H1 (cell line): ENCODE measurements around the gene NOC2L. TPM values are rescaled to one million over a fixed set of nuclear protein-coding genes. Genes with fewer than 3 reads are reported as not detected.

Experiments
- CTCF ChIA-PET: fragments of 300-600 bp; sonication (Branson Sonifier 250); formaldehyde crosslinking; loops from one replicate; lab custom pipeline; 2021; ENCODE audit not compliant: partially characterized antibody; lab: Charles Lee
- POLR2A ChIA-PET: fragments of 300-600 bp; sonication (Branson Sonifier 250); formaldehyde crosslinking; loops from one replicate; lab custom pipeline; 2021; ENCODE audit warnings: inconsistent platforms; ENCODE audit not compliant: partially characterized antibody; lab: Charles Lee
- DNase-seq, 2 experiments: peaks; one replicate each; pipeline versions ENCODE4 v3.0.0 to v3.0.0-alpha.2; 2010 to 2022; ENCODE audit warnings: low spot score in 2 of 2, low read depth in 1 of 2, mixed read lengths in 1 of 2
- FAIRE-seq: peaks from 2 replicates; lab custom pipeline; 2011; peaks lifted over from hg19 to GRCh38; lab: Jason Lieb, UNC
- H2AFZ ChIP-seq: 2 replicates; pipeline ENCODE4 v1.8.1; 2012; ENCODE audit warnings: low read length, inconsistent platforms
- H2AK5ac ChIP-seq: 2 replicates; pipeline ENCODE4 v1.6.1; 2013; ENCODE audit warnings: low read depth, low read length
- H2BK120ac ChIP-seq: replicated peaks from 2 replicates; pipeline ENCODE3; 2013; ENCODE audit warnings: low read depth, low read length, inconsistent platforms
- H2BK12ac ChIP-seq: 2 replicates; pipeline ENCODE4 v1.6.1; 2013; ENCODE audit warnings: low read depth, low read length
- H2BK15ac ChIP-seq: 2 replicates; pipeline ENCODE4 v1.6.1; 2013; ENCODE audit warnings: low read length
- H2BK20ac ChIP-seq: 2 replicates; pipeline ENCODE4 v1.6.1; 2013; ENCODE audit warnings: low read length
- H2BK5ac ChIP-seq: 2 replicates; pipeline ENCODE4 v1.6.1; 2013; ENCODE audit warnings: low read depth, low read length
- H3K14ac ChIP-seq: 2 replicates; pipeline ENCODE4 v1.6.1; 2013; ENCODE audit warnings: inconsistent platforms; ENCODE audit not compliant: insufficient read length
- H3K18ac ChIP-seq: 2 replicates; pipeline ENCODE4 v1.6.1; 2013; ENCODE audit warnings: low read length; ENCODE audit errors: extremely low read depth
- H3K23ac ChIP-seq: 2 replicates; pipeline ENCODE4 v1.6.1; 2013; ENCODE audit warnings: inconsistent platforms; ENCODE audit not compliant: insufficient read length
- H3K23me2 ChIP-seq: 2 replicates; pipeline ENCODE4 v1.6.1; 2013; ENCODE audit warnings: low read depth, low read length
- H3K27ac ChIP-seq: 2 replicates; pipeline ENCODE4 v1.6.1; 2011; ENCODE audit warnings: low read depth, low read length, inconsistent platforms
- H3K27me3 ChIP-seq, 4 experiments: replicated peaks in 1 of 4; 1 replicate in 1 of 4; 2 replicates in 3 of 4; pipeline versions ENCODE4 v1.6.1 to v1.8.1; 2011 to 2013; ENCODE audit warnings: low read length in 3 of 4, mild to moderate bottlenecking in 3 of 4, inconsistent platforms in 2 of 4, mixed read lengths in 2 of 4, moderate library complexity in 1 of 4; ENCODE audit not compliant: control insufficient read depth in 3 of 4, insufficient read depth in 3 of 4; ENCODE audit errors: extremely low read depth in 1 of 4
- H3K36me3 ChIP-seq, 4 experiments: 2 replicates each; pipeline versions ENCODE4 v1.6.1 to v1.8.1; 2011 to 2013; ENCODE audit warnings: mild to moderate bottlenecking in 4 of 4, low read length in 3 of 4, moderate library complexity in 2 of 4, control low read depth in 1 of 4, inconsistent platforms in 1 of 4; ENCODE audit not compliant: insufficient read depth in 4 of 4, control insufficient read depth in 2 of 4
- H3K4ac ChIP-seq: replicated peaks from 2 replicates; pipeline ENCODE3; 2013; ENCODE audit warnings: low read length, low read depth, mixed read lengths, inconsistent platforms; ENCODE audit not compliant: insufficient read length
- H3K4me1 ChIP-seq, 4 experiments: replicated peaks in 1 of 4; 1 replicate in 1 of 4; 2 replicates in 3 of 4; pipeline versions ENCODE4 v1.6.1 to v1.8.1; 2011 to 2013; ENCODE audit warnings: low read length in 3 of 4, inconsistent platforms in 2 of 4, mixed read lengths in 1 of 4; ENCODE audit not compliant: insufficient read depth in 4 of 4, control insufficient read depth in 3 of 4
- H3K4me2 ChIP-seq, 2 experiments: 2 replicates each; pipeline versions ENCODE4 v1.6.1 to v1.8.1; 2011 to 2013; ENCODE audit warnings: low read depth in 2 of 2, low read length in 2 of 2, control low read depth in 1 of 2, inconsistent platforms in 1 of 2, mild to moderate bottlenecking in 1 of 2; ENCODE audit not compliant: insufficient read depth in 1 of 2
- H3K4me3 ChIP-seq, 4 experiments: fragments of 200-600, 300-600 bp in 1 of 4; sonication (generic), shearing (Covaris generic), sonication (Bioruptor Twin) in 1 of 4; 2 replicates each; pipeline versions ENCODE4 v1.5.1 to v1.8.1; 2011 to 2016; ENCODE audit warnings: low read length in 4 of 4, low read depth in 3 of 4, control low read depth in 2 of 4, inconsistent platforms in 2 of 4, mild to moderate bottlenecking in 2 of 4, mixed read lengths in 1 of 4, moderate library complexity in 1 of 4; ENCODE audit not compliant: insufficient read depth in 2 of 4; ENCODE audit errors: extremely low read depth in 1 of 4
- H3K56ac ChIP-seq: replicated peaks from 2 replicates; pipeline ENCODE3; 2013; ENCODE audit warnings: low read depth, mild to moderate bottlenecking, mixed read lengths, low read length, inconsistent platforms; ENCODE audit not compliant: insufficient read length
- H3K79me1 ChIP-seq: 2 replicates; pipeline ENCODE4 v1.6.1; 2013; ENCODE audit warnings: low read depth, low read length, control low read depth
- H3K79me2 ChIP-seq, 2 experiments: 2 replicates each; pipeline versions ENCODE4 v1.6.1 to v1.8.1; 2012 to 2013; ENCODE audit warnings: low read length in 2 of 2, mild to moderate bottlenecking in 2 of 2, inconsistent platforms in 1 of 2; ENCODE audit not compliant: insufficient read depth in 2 of 2, control insufficient read depth in 1 of 2
- H3K9ac ChIP-seq, 4 experiments: replicated peaks in 1 of 4; 1 replicate in 1 of 4; 2 replicates in 3 of 4; pipeline versions ENCODE4 v1.6.1 to v1.8.1; 2011 to 2013; ENCODE audit warnings: low read depth in 3 of 4, low read length in 3 of 4, control low read depth in 2 of 4, mild to moderate bottlenecking in 2 of 4, moderate library complexity in 2 of 4, inconsistent platforms in 1 of 4; ENCODE audit errors: extremely low read depth in 1 of 4
- H3K9me3 ChIP-seq, 2 experiments: 2 replicates each; pipeline versions ENCODE4 v1.6.1 to v1.8.1; 2012 to 2013; ENCODE audit warnings: mild to moderate bottlenecking in 2 of 2, moderate library complexity in 2 of 2, control low read depth in 1 of 2, inconsistent platforms in 1 of 2, low read depth in 1 of 2, low read length in 1 of 2, mixed read lengths in 1 of 2; ENCODE audit not compliant: insufficient read depth in 2 of 2
- H4K20me1 ChIP-seq, 2 experiments: replicated peaks in 1 of 2; 2 replicates each; pipeline versions ENCODE3 to v1.8.1; 2011 to 2013; ENCODE audit warnings: inconsistent platforms in 2 of 2, low read length in 2 of 2, mild to moderate bottlenecking in 1 of 2; ENCODE audit not compliant: insufficient read depth in 2 of 2, control insufficient read depth in 1 of 2
- H4K5ac ChIP-seq: 2 replicates; pipeline ENCODE4 v1.6.1; 2013; ENCODE audit warnings: low read length, low read depth, mixed read lengths, inconsistent platforms; ENCODE audit not compliant: insufficient read length
- H4K8ac ChIP-seq: 2 replicates; pipeline ENCODE4 v1.8.0; 2013; ENCODE audit warnings: mild to moderate bottlenecking, moderate library complexity, low read length, inconsistent platforms; ENCODE audit not compliant: insufficient read depth; ENCODE audit errors: extremely low read depth
- H4K91ac ChIP-seq: replicated peaks from 2 replicates; pipeline ENCODE3; 2013; ENCODE audit warnings: low read length, mixed read lengths, inconsistent platforms; ENCODE audit not compliant: insufficient read length
- CHD2 ChIP-seq: IDR thresholded peaks from 2 replicates; pipeline ENCODE4 v1.6.1; 2012; ENCODE audit warnings: low read length, improper control_type of control experiment
- EGR1 ChIP-seq: IDR thresholded peaks from 2 replicates; pipeline ENCODE4 v1.6.1; 2011; ENCODE audit warnings: low read depth, low read length, borderline replicate concordance
- KDM1A ChIP-seq: fragments of 200-600, 300-600 bp; sonication (generic); IDR thresholded peaks from 2 replicates; pipeline ENCODE4 v1.7.1; 2016; ENCODE audit warnings: mild to moderate bottlenecking, low read length, borderline replicate concordance
- SP2 ChIP-seq: IDR thresholded peaks from 2 replicates; pipeline ENCODE4 v1.6.1; 2012; ENCODE audit warnings: mild to moderate bottlenecking, low read length, inconsistent platforms
- TEAD4 ChIP-seq: IDR thresholded peaks from 2 replicates; pipeline ENCODE4 v1.6.1; 2012; ENCODE audit warnings: low read depth, low read length, inconsistent platforms, mixed read lengths
- WGBS, 2 experiments: shearing (Covaris generic) in 1 of 2; methylation state at CpG; one replicate each; pipeline versions ENCODE4 v1.1.6 to v1.1.7; 2013 to 2015; ENCODE audit warnings: low lambda C conversion rate in 2 of 2, mixed read lengths in 2 of 2, inconsistent platforms in 1 of 2, low coverage in 1 of 2, missing lambda C conversion rate in 1 of 2; ENCODE audit not compliant: insufficient replicate concordance in 2 of 2, insufficient coverage in 1 of 2, insufficient read length in 1 of 2; ENCODE audit errors: extremely low coverage in 1 of 2, missing lambda C conversion rate in 1 of 2; 5-methylcytosine and 5-hydroxymethylcytosine counted together
- polyA plus RNA-seq, 7 experiments: library from polyadenylated mRNA; depleted of rRNA in 3 of 7; stranded (reverse) in 5 of 7; unstranded in 2 of 7; fragments of >200 nt in 5 of 7; fragments of 200-250 nt in 2 of 7; gene quantifications; 1 replicate in 5 of 7; 2 replicates in 1 of 7; 4 replicates in 1 of 7; pipeline versions ENCODE4 v1.2.1 to v1.2.3, GENCODE V29; 2011 to 2013; ENCODE audit warnings: missing spikeins in 2 of 7, mixed read lengths in 2 of 7
- total RNA-seq: library from RNA; stranded (reverse); fragmentation: NEBNext Ultra II Directional; extraction: Animal tissue kit (Norgen Biotek cat#: 25700); gene quantifications from 2 replicates; pipeline ENCODE4 v1.2.1, GENCODE V29; 2021
- TF ChIP-seq, protein P1 (sequence below), 3 experiments: IDR thresholded peaks; 1 replicate in 2 of 3; 2 replicates in 1 of 3; pipeline versions ENCODE4 v1.5.1 to v1.6.1; 2011; ENCODE audit warnings: low read length in 3 of 3, mild to moderate bottlenecking in 3 of 3, inconsistent platforms in 2 of 3, low read depth in 1 of 3, moderate library complexity in 1 of 3; ENCODE audit not compliant: insufficient read depth in 1 of 3; ENCODE audit errors: control extremely low read depth in 1 of 3
- TF ChIP-seq, protein P2 (sequence below): IDR thresholded peaks from 2 replicates; pipeline ENCODE4 v1.6.1; 2012; ENCODE audit warnings: inconsistent platforms

The NOC2L gene
- total and polyA plus RNA-seq, 2 of the 8 experiments (the other 6 are each of a cell fraction or from before 2014, with no cell fraction given): 74.7 to 130 TPM

DNA sequence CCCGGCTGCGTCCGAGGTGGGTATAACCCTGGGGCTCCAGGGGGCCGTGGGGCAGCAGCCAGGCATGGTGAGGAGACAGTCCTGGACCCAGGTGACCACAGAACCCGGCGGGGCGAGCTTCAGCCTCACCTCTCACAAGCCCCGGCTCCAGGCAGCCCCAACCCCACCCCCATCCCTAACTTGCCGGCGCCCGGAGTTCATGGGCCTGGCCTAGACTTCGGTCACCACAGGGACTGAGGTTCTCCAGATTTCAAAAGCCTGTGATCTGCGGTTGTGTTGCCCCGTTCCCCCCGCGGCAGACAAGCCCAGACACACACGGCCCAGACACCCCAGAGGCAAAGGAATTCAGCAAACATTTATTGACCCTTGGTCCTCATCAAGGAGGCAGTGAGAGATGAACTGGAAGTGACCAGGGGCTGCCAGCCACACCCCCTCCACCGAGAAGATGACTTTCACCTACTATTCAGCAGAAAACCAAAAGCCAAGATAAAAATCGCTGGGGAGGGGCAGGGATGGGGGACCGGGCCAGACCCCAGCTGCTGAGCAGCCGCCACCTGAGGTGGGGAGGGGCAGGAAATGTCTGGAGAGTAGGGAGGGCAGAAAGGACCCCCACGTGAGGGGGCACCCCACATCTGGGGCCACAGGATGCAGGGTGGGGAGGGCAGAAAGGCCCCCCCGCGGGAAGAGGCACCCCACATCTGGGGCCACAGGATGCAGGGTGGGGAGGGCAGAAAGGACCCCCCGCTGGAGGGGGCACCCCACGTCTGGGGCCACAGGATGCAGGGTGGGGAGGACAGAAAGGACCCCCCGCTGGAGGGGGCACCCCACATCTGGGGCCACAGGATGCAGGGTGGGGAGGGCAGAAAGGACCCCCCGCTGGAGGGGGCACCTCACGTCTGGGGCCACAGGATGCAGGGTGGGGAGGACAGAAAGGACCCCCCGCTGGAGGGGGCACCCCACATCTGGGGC lies 36.9 kb upstream of the NOC2L start:
- Histone ChIP-seq H3K4ac (no peak overlapping the region), H3K79me1 (no peaks in the 10 kb centered on the region), H3K23ac (no peak overlapping the region), H3K36me3 (peaks cover 0 to 18% (median 0%) of the 10 kb centered on the region in 4 experiments; a peak in 1 of 8 replicates), H3K79me2 (no peaks in the 10 kb centered on the region), H3K56ac (no peak overlapping the region), H2AK5ac (no peak overlapping the region), H4K5ac (no peak overlapping the region), H3K9me3 (no peaks in the 10 kb centered on the region; a peak in 1 of 4 replicates), H3K27ac (no peak overlapping the region), H4K20me1 (peaks cover 0 to 6% of the 10 kb centered on the region in 2 experiments), H3K4me3 (no peak overlapping the region), H2BK12ac (no peak overlapping the region), H3K23me2 (peaks cover 8% of the 10 kb centered on the region; the same call in 1 of the 2 replicates), H2BK120ac (no peak overlapping the region), H2AFZ (no peak overlapping the region), H3K4me2 (no peak overlapping the region), H3K27me3 (peaks cover 38 to 67% (median 59%) of the 10 kb centered on the region in 4 experiments), H3K9ac (no peak overlapping the region), H4K91ac (no peak overlapping the region), H2BK20ac (no peak overlapping the region), H2BK5ac (no peak overlapping the region), H4K8ac (no peak overlapping the region; the same call in 1 of the 2 replicates), H3K18ac (no peak overlapping the region), H3K14ac (no peak overlapping the region), H2BK15ac (no peak overlapping the region), H3K4me1 (peaks cover 0 to 21% (median 10%) of the 10 kb centered on the region in 4 experiments; a peak in 5 of 7 replicates)
- ChIA-PET POLR2A (interaction anchor here (1.2 to 2.6 kb wide), 4 partner anchors 14 to 56 kb away, joined by 3 to 20 read pairs (median 8); partner anchors contain the start of gene PERM1), CTCF (interaction anchor here (0.7 to 7.7 kb wide), 6 partner anchors 10 to 68 kb away, joined by 3 to 86 read pairs (median 10); partner anchors contain the start of gene PERM1)
- no peak for DNase-seq
- no peak for FAIRE-seq
- 76% methylated on average over 19 of the region's 30 CpGs; no CpG with 5 or more reads in 1 of the 2 experiments for WGBS, 2 experiments
- no peak for TF ChIP-seq TEAD4
- TF ChIP-seq, protein P1, sequence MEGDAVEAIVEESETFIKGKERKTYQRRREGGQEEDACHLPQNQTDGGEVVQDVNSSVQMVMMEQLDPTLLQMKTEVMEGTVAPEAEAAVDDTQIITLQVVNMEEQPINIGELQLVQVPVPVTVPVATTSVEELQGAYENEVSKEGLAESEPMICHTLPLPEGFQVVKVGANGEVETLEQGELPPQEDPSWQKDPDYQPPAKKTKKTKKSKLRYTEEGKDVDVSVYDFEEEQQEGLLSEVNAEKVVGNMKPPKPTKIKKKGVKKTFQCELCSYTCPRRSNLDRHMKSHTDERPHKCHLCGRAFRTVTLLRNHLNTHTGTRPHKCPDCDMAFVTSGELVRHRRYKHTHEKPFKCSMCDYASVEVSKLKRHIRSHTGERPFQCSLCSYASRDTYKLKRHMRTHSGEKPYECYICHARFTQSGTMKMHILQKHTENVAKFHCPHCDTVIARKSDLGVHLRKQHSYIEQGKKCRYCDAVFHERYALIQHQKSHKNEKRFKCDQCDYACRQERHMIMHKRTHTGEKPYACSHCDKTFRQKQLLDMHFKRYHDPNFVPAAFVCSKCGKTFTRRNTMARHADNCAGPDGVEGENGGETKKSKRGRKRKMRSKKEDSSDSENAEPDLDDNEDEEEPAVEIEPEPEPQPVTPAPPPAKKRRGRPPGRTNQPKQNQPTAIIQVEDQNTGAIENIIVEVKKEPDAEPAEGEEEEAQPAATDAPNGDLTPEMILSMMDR (IDR thresholded peaks at IDR 0.05; ENCODE audit: control extremely low read depth in 1 of 3, insufficient read depth in 1 of 3, low read depth in 1 of 3, low read length in 3 of 3): no peak
- no peak for TF ChIP-seq EGR1
- TF ChIP-seq KDM1A: no peak
- no peak for TF ChIP-seq CHD2
- TF ChIP-seq SP2: no peak
- TF ChIP-seq, protein P2, sequence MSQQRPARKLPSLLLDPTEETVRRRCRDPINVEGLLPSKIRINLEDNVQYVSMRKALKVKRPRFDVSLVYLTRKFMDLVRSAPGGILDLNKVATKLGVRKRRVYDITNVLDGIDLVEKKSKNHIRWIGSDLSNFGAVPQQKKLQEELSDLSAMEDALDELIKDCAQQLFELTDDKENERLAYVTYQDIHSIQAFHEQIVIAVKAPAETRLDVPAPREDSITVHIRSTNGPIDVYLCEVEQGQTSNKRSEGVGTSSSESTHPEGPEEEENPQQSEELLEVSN: no peak
